Uterus (tissue), 2 donors: ENCODE data around the gene SLC4A2.

Experiments used
- POLR2A ChIP-seq, 2 donors: fragments of 450-650 bp; IDR thresholded peaks; one replicate each; pipeline ENCODE4 v1.6.1; 2016; ENCODE audit warnings: antibody characterized with exemption in 2 of 2, mild to moderate bottlenecking in 1 of 2, moderate library complexity in 1 of 2
- TF ChIP-seq, protein P1 (sequence below), 4 experiments: fragments of 200-600 bp in 2 of 4; fragments of 450-650 bp in 2 of 4; sonication (generic) in 2 of 4; IDR thresholded peaks; one replicate each; pipeline ENCODE4 v1.5.1; 2016 to 2019; ENCODE audit warnings: antibody characterized with exemption in 4 of 4, mild to moderate bottlenecking in 2 of 4, moderate library complexity in 1 of 4

DNA sequence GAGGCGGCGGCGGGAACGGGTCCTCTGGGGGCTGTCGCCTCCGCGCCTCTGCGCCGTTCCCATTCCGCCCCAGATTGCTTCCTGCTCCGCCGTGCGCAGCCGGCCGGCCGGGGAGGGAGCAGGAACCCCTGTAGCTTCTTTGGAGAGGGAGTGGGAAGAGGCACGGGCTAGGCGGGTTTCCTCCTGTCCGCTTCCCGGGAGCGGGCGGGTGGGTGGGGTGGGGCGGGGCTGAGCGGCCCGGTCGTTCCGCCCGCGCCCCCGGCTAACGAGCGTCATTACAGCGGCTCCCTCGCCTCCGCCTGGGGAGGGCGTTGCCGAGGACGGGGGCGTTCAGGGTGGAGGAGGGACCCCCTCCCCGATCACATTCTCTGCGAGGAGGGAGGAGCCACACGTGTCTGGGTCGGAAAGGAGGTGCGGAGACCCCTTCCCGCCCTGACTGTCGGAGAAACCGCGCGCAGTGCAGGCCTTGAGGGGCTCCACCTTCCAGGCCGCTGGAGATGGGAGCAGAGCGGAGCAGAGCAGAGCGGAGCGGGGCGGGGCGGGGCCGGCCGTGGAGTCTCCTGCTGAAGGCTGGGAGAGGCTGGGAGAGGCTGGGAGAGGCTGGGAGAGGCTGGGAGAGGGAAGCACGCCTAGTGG, 66.6 kb downstream of the SLC4A2 start:
- TF ChIP-seq, protein P1, sequence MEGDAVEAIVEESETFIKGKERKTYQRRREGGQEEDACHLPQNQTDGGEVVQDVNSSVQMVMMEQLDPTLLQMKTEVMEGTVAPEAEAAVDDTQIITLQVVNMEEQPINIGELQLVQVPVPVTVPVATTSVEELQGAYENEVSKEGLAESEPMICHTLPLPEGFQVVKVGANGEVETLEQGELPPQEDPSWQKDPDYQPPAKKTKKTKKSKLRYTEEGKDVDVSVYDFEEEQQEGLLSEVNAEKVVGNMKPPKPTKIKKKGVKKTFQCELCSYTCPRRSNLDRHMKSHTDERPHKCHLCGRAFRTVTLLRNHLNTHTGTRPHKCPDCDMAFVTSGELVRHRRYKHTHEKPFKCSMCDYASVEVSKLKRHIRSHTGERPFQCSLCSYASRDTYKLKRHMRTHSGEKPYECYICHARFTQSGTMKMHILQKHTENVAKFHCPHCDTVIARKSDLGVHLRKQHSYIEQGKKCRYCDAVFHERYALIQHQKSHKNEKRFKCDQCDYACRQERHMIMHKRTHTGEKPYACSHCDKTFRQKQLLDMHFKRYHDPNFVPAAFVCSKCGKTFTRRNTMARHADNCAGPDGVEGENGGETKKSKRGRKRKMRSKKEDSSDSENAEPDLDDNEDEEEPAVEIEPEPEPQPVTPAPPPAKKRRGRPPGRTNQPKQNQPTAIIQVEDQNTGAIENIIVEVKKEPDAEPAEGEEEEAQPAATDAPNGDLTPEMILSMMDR (IDR thresholded peaks at IDR 0.05): no peak
- TF ChIP-seq POLR2A (IDR thresholded peaks at IDR 0.05): no peak
